Stimulated activated memory B cell treated with anti-CD40 and anti-IgM and Interleukin-4, amounts not matched to agents 10 μg/mL and 1 μg/mL and 100 μg/mL, for 72 hours (primary cell): ENCODE measurements around the gene THRB.

Experiments used
- ATAC-seq: fragments of 150-1000 bp; cut with Tn5 transposase; 2 replicates; pipeline ENCODE4 v1.10.0; 2021
- H3K27ac Mint-ChIP-seq: one replicate; pipeline ENCODE4 v1.8.0; 2022; ENCODE audit warnings: mild to moderate bottlenecking, mixed read lengths
- H3K27me3 Mint-ChIP-seq: one replicate; pipeline ENCODE4 v1.8.0; 2022; ENCODE audit warnings: mixed read lengths
- H3K36me3 Mint-ChIP-seq: one replicate; pipeline ENCODE4 v1.8.0; 2022; ENCODE audit warnings: mixed read lengths
- H3K4me1 Mint-ChIP-seq: one replicate; pipeline ENCODE4 v1.8.0; 2022; ENCODE audit warnings: mixed read lengths
- H3K4me3 Mint-ChIP-seq: one replicate; pipeline ENCODE4 v1.8.0; 2022; ENCODE audit warnings: mild to moderate bottlenecking, moderate library complexity, mixed read lengths
- H3K9me3 Mint-ChIP-seq: one replicate; pipeline ENCODE4 v1.8.0; 2022; ENCODE audit warnings: mixed read lengths

The THRB gene

DNA sequence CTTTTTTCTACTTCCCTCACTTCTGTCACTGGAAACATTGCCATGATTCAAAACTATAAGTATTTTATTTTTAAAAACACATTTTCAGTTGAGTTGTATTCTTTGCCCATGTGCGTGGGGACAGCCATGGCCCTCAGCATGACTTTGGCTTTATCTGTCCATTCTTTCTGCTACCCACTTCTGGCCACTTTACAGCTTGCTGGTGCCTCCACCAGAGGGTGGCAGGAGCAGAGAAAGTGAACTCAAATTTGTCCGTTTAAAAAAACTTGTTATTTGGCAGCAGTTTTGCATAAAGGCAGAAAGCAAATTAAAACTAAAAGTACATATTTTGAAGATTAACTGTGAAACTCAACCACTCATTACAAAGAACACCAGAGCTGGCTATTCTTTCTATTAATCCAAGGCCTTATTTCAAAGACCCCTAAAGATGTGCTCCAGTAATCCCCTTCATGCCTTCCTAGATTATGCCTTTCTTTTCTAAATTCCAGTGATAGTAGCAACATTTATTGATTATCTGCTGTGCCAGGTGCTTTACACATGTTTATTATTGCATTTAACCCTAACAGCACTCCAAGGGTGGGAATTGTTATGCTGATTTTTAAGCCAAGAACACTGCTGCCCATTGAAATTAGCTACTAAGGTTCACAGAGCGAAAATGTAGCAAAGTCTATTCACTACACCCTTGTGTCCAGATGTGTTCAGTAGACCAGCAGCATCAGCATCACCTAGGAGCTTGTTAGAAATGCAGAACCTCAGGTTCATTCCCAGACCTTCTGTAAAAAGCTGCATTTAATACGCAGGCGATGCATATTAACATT is 134.8 kb downstream of the THRB start:
- Mint-ChIP-seq H3K36me3 (no peaks in the 10 kb centered on the region), H3K9me3 (no peaks in the 10 kb centered on the region), H3K27ac (no peak overlapping the region), H3K4me3 (no peak overlapping the region), H3K27me3 (no peaks in the 10 kb centered on the region), H3K4me1 (no peaks in the 10 kb centered on the region)
- no peak for ATAC-seq

GRCh38 chr3:24359102-24359501 is 135.5 kb downstream of the THRB start:
- no peaks in the 10 kb centered on the region for H3K27me3 Mint-ChIP-seq
- no peak for ATAC-seq
- H3K9me3 Mint-ChIP-seq, result no peaks in the 10 kb centered on the region
- H3K4me3 Mint-ChIP-seq, result no peak overlapping the region
- H3K4me1 Mint-ChIP-seq, result no peaks in the 10 kb centered on the region
- H3K27ac Mint-ChIP-seq, result no peak overlapping the region
- no peaks in the 10 kb centered on the region for H3K36me3 Mint-ChIP-seq

DNA sequence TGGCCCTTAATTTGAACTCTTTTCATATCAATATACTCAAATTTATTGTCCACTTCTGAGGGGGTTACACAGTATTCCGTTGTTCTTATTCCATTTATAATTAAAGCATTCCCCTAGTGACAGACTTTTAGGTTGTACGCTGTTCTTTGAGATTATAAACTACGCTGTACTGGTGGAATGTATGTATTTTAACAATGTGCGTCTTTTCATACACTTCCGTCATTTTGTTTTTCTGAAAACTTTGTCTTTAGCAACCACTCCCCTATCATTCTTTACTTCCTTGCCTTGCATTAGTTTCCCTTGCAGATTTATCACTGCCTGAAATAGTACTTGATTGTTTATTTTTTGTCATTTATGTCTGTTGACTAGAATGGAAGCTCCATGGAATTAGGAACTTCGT is 137.0 kb downstream of the THRB start:
- Mint-ChIP-seq H3K27me3 (no peaks in the 10 kb centered on the region), H3K4me3 (no peak overlapping the region), H3K4me1 (no peaks in the 10 kb centered on the region), H3K36me3 (no peaks in the 10 kb centered on the region), H3K27ac (no peak overlapping the region), H3K9me3 (no peaks in the 10 kb centered on the region)
- no peak for ATAC-seq

GRCh38 chr3:24355806-24356205 is 138.8 kb downstream of the THRB start:
- Mint-ChIP-seq H3K36me3 (no peaks in the 10 kb centered on the region), H3K27ac (no peak overlapping the region), H3K4me1 (no peaks in the 10 kb centered on the region), H3K4me3 (no peak overlapping the region), H3K27me3 (no peaks in the 10 kb centered on the region), H3K9me3 (no peaks in the 10 kb centered on the region)
- ATAC-seq, result no peak

- Mint-ChIP-seq H3K4me1 (no peaks in the 10 kb centered on the region), H3K27me3 (no peaks in the 10 kb centered on the region), H3K4me3 (no peak overlapping the region), H3K27ac (no peak overlapping the region), H3K9me3 (no peaks in the 10 kb centered on the region), H3K36me3 (no peaks in the 10 kb centered on the region)
- ATAC-seq, result no peak
Measured at GRCh38 chr3:24354230-24354629, 140.4 kb downstream of the THRB start.

DNA sequence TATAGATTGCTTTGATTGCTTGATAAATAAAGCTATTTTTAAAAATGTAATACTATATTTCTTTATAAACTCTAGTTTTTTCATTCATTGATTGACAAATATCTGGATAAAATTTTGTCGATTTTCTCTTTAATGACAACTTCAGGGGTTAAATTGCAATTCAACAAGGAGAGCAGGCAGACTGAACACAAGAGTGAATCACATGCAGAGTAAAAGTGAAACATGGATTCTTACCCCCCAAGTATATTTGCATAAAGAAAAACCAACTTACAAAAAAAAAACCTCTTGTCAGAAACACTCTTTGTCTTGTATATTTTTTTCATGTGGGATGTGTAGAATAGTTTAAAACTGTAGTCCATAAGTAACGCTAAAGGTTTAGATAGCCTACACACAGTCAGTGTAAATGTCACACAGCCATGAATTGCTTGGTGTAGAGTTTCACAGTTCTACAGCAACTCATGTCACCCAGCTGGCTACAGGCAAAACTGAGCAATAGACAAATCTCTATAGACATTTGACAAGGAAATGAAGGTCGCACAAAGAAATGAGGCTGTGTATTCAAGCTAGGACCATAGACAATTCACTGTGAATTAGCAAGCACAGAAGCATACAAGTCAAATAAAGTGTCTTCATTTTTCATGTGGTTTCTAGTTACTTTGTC is 141.6 kb downstream of the THRB start:
- no peaks in the 10 kb centered on the region for H3K36me3 Mint-ChIP-seq
- ATAC-seq, result no peak
- no peaks in the 10 kb centered on the region for H3K9me3 Mint-ChIP-seq
- H3K4me3 Mint-ChIP-seq, result no peak overlapping the region
- no peaks in the 10 kb centered on the region for H3K27me3 Mint-ChIP-seq
- H3K27ac Mint-ChIP-seq, result no peak overlapping the region
- no peaks in the 10 kb centered on the region for H3K4me1 Mint-ChIP-seq

GRCh38 chr3:24351779-24352469 is 142.7 kb downstream of the THRB start:
- Mint-ChIP-seq H3K4me3 (no peak overlapping the region), H3K27me3 (no peaks in the 10 kb centered on the region), H3K27ac (no peak overlapping the region), H3K4me1 (no peaks in the 10 kb centered on the region), H3K9me3 (no peaks in the 10 kb centered on the region), H3K36me3 (no peaks in the 10 kb centered on the region)
- ATAC-seq, result no peak

- Mint-ChIP-seq H3K4me3 (no peak overlapping the region), H3K27ac (no peak overlapping the region), H3K27me3 (no peaks in the 10 kb centered on the region), H3K36me3 (no peaks in the 10 kb centered on the region), H3K4me1 (no peaks in the 10 kb centered on the region), H3K9me3 (no peaks in the 10 kb centered on the region)
- no peak for ATAC-seq
Measured at GRCh38 chr3:24349367-24350019, 145.2 kb downstream of the THRB start.

- no peak overlapping the region for H3K4me3 Mint-ChIP-seq
- no peaks in the 10 kb centered on the region for H3K27me3 Mint-ChIP-seq
- ATAC-seq, result no peak
- no peaks in the 10 kb centered on the region for H3K9me3 Mint-ChIP-seq
- no peaks in the 10 kb centered on the region for H3K36me3 Mint-ChIP-seq
- H3K27ac Mint-ChIP-seq, result no peak overlapping the region
- no peaks in the 10 kb centered on the region for H3K4me1 Mint-ChIP-seq
Measured at GRCh38 chr3:24348348-24348747, 146.3 kb downstream of the THRB start.

DNA sequence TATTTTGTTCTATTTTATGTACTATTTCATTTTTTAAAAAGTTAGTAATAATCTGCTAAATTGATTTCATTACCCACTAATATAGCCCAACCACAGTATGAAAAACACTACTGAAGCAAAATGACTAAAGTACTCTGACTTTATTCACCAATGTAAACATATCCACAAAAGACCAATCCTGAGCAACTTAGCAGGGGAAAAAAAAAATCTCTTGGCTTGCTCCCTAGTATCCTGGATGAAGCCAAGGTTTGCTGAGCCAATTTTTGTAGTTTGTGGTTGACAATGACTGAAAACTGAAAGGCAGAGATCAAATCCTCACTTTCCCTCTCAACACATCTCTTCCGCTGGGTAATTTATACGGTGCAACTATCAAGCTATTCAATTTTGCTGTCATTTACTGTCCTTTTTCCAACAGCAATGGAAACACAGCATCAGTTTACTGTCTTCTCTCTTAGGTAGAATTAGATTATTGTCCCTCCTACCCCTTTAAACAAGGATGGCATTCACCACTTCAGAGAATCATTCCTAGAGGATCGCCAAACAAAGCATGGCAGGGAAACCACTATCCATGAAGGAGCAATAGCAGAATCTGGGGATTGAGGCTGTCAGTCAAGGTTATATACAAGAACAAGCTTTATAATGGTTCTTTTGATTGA is 149.7 kb downstream of the THRB start:
- ATAC-seq, result no peak
- no peaks in the 10 kb centered on the region for H3K36me3 Mint-ChIP-seq
- no peaks in the 10 kb centered on the region for H3K4me1 Mint-ChIP-seq
- no peak overlapping the region for H3K27ac Mint-ChIP-seq
- no peaks in the 10 kb centered on the region for H3K9me3 Mint-ChIP-seq
- no peaks in the 10 kb centered on the region for H3K27me3 Mint-ChIP-seq
- no peak overlapping the region for H3K4me3 Mint-ChIP-seq

DNA sequence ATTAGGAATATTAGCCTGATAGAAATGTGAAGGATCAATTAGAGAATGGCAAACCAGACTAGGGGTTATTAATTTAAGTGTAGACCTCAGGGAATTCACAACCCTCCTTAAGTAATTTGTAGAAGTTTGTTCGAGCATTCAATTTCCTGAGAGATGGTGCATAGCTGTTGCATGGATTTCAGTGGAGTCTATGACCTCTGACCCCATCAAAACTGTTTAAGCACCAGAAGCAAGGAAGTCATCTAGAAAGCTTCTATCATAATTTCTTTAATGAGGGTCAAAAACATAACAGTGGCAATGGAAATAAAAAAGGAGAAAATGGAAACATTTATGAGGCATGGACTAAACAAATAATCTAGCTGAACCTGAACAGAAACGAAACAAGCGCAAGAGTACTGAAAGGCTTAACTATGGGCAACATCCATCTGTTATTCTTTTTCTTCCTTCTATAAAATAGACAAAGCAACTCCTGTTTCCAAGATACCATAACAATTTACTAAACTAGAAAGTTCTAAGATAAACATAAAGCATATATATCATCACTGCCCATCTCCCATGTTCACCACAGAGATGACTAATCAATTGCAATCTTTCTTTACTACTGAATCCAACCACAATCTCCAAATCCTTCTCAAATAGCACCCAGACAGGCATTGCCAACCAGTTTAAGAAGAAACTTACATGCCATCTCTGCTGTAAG is 151.4 kb downstream of the THRB start:
- no peak for ATAC-seq
- no peaks in the 10 kb centered on the region for H3K4me1 Mint-ChIP-seq
- no peaks in the 10 kb centered on the region for H3K36me3 Mint-ChIP-seq
- H3K9me3 Mint-ChIP-seq, result no peaks in the 10 kb centered on the region
- no peak overlapping the region for H3K4me3 Mint-ChIP-seq
- H3K27me3 Mint-ChIP-seq, result no peaks in the 10 kb centered on the region
- no peak overlapping the region for H3K27ac Mint-ChIP-seq

- no peak for ATAC-seq
- Mint-ChIP-seq H3K4me3 (no peak overlapping the region), H3K27me3 (no peaks in the 10 kb centered on the region), H3K9me3 (no peaks in the 10 kb centered on the region), H3K27ac (no peak overlapping the region), H3K4me1 (no peaks in the 10 kb centered on the region), H3K36me3 (no peaks in the 10 kb centered on the region)
Measured at GRCh38 chr3:24342275-24342674, 152.4 kb downstream of the THRB start.

GRCh38 chr3:24341668-24342067 is 153.0 kb downstream of the THRB start:
- H3K27me3 Mint-ChIP-seq, result no peaks in the 10 kb centered on the region
- H3K4me3 Mint-ChIP-seq, result no peak overlapping the region
- H3K27ac Mint-ChIP-seq, result no peak overlapping the region
- ATAC-seq, result no peak
- H3K4me1 Mint-ChIP-seq, result no peaks in the 10 kb centered on the region
- no peaks in the 10 kb centered on the region for H3K36me3 Mint-ChIP-seq
- no peaks in the 10 kb centered on the region for H3K9me3 Mint-ChIP-seq

- ATAC-seq, result no peak
- H3K4me1 Mint-ChIP-seq, result no peaks in the 10 kb centered on the region
- H3K9me3 Mint-ChIP-seq, result no peaks in the 10 kb centered on the region
- H3K36me3 Mint-ChIP-seq, result no peaks in the 10 kb centered on the region
- no peak overlapping the region for H3K4me3 Mint-ChIP-seq
- H3K27me3 Mint-ChIP-seq, result no peaks in the 10 kb centered on the region
- no peak overlapping the region for H3K27ac Mint-ChIP-seq
Measured at GRCh38 chr3:24340966-24341365, 153.7 kb downstream of the THRB start.
